NCI-H1417 (cell line): ENCODE data around the gene POLR1C.
"Not testable (repeated sequence)": the region's sequence is repeated elsewhere in the genome, so short reads cannot be mapped to it uniquely, and the experiment has no call there.

ENCODE experiments used
- DNase-seq, 3 experiments: peaks; one replicate each; lab custom pipeline; 2025; lab: John Stamatoyannopoulos, UW

Gene POLR1C

GRCh38 chr6:43492673-43493072 is 24.2 kb upstream of the POLR1C start:
- DNase-seq, result no peak

- no peak for DNase-seq
Measured at GRCh38 chr6:43493230-43493629, 23.7 kb upstream of the POLR1C start.

GRCh38 chr6:43493833-43494232 is 23.1 kb upstream of the POLR1C start:
- no peak for DNase-seq

GRCh38 chr6:43494321-43494720 is 22.6 kb upstream of the POLR1C start:
- DNase-seq, result no peak

- no peak for DNase-seq
Measured at GRCh38 chr6:43494766-43495165, 22.1 kb upstream of the POLR1C start.

GRCh38 chr6:43495409-43495941 is 21.4 kb upstream of the POLR1C start:
- peak in 1 of 3 experiments; percentile 3 for DNase-seq

GRCh38 chr6:43496370-43497128 is 20.3 kb upstream of the POLR1C start:
- peak in 1 of 3 experiments; percentile 4 for DNase-seq

GRCh38 chr6:43497129-43497396 is 19.8 kb upstream of the POLR1C start:
- DNase-seq, result no peak

GRCh38 chr6:43497689-43498088 is 19.2 kb upstream of the POLR1C start:
- DNase-seq, result no peak

GRCh38 chr6:43498291-43498690 is 18.6 kb upstream of the POLR1C start:
- DNase-seq, result not testable (repeated sequence)

GRCh38 chr6:43499028-43499815 is 17.7 kb upstream of the POLR1C start:
- DNase-seq, result no peak

GRCh38 chr6:43500921-43501320 is 16.0 kb upstream of the POLR1C start:
- no peak for DNase-seq

- no peak for DNase-seq
Measured at GRCh38 chr6:43502666-43503065, 14.2 kb upstream of the POLR1C start.

- DNase-seq, result no peak
Measured at GRCh38 chr6:43503443-43503842, 13.4 kb upstream of the POLR1C start.

- DNase-seq, result no peak
Measured at GRCh38 chr6:43504756-43505593, 11.9 kb upstream of the POLR1C start.

GRCh38 chr6:43505718-43506117 is 11.2 kb upstream of the POLR1C start:
- DNase-seq, result no peak

GRCh38 chr6:43506171-43506570 is 10.7 kb upstream of the POLR1C start:
- no peak for DNase-seq

- peak; percentile 44 to 83 (median 78) for DNase-seq
Measured at GRCh38 chr6:43506667-43507471, 10.0 kb upstream of the POLR1C start.

- DNase-seq, result no peak
Measured at GRCh38 chr6:43508481-43509141, 8.3 kb upstream of the POLR1C start.

GRCh38 chr6:43509142-43509983 is 7.5 kb upstream of the POLR1C start:
- DNase-seq, result peak; percentile 10 to 39 (median 34)
